ENCODE results near the gene MYO7B. TPM values are rescaled to one million over a fixed set of nuclear protein-coding genes. Genes with fewer than 3 reads are reported as not detected.

MYO7B gene
- total RNA-seq, 1 donor, result under 0.01 TPM

- Histone ChIP-seq H3K4me1 (ENCODE audit: insufficient read depth, low read length) (peaks cover 11% of the 10 kb centered on the region), H3K79me2 (ENCODE audit: insufficient read depth, low read length) (no peaks in the 10 kb centered on the region), H3K27ac (ENCODE audit: low read depth, low read length) (no peak overlapping the region), H4K20me1 (ENCODE audit: insufficient read depth, low read length) (no peaks in the 10 kb centered on the region), H2AFZ (ENCODE audit: low read length) (no peak overlapping the region), H3K9me3 (ENCODE audit: low read depth, low read length) (no peaks in the 10 kb centered on the region), H3K36me3 (ENCODE audit: insufficient read depth, low read length) (no peaks in the 10 kb centered on the region), H3K27me3 (ENCODE audit: insufficient read depth, low read length) (no peaks in the 10 kb centered on the region), H3K4me3 (ENCODE audit: insufficient read depth, low read length) (no peak overlapping the region), H3K4me2 (ENCODE audit: insufficient read depth, low read length) (no peak overlapping the region)
- no peak for TF ChIP-seq CTCF (IDR thresholded peaks at IDR 0.05; ENCODE audit: extremely low read depth, low read depth, low read length)
- DNase-seq (ENCODE audit: insufficient read length, low spot score, missing footprints), result peak; percentile 86
Observed at GRCh38 chr2:127634626-127635379, 99.3 kb downstream of the MYO7B start.

- H3K79me2 ChIP-seq (ENCODE audit: insufficient read depth, low read length), result no peaks in the 10 kb centered on the region
- H3K4me2 ChIP-seq (ENCODE audit: insufficient read depth, low read length), result no peak overlapping the region
- no peak overlapping the region for H2AFZ ChIP-seq (ENCODE audit: low read length)
- no peaks in the 10 kb centered on the region for H4K20me1 ChIP-seq (ENCODE audit: insufficient read depth, low read length)
- H3K36me3 ChIP-seq (ENCODE audit: insufficient read depth, low read length), result no peaks in the 10 kb centered on the region
- no peak for DNase-seq (ENCODE audit: insufficient read length, low spot score, missing footprints)
- no peak overlapping the region for H3K27ac ChIP-seq (ENCODE audit: low read depth, low read length)
- H3K4me3 ChIP-seq (ENCODE audit: insufficient read depth, low read length), result no peak overlapping the region
- H3K27me3 ChIP-seq (ENCODE audit: insufficient read depth, low read length), result no peaks in the 10 kb centered on the region
- H3K4me1 ChIP-seq (ENCODE audit: insufficient read depth, low read length), result peaks cover 11% of the 10 kb centered on the region
- H3K9me3 ChIP-seq (ENCODE audit: low read depth, low read length), result no peaks in the 10 kb centered on the region
- no peak for TF ChIP-seq CTCF (IDR thresholded peaks at IDR 0.05; ENCODE audit: extremely low read depth, low read depth, low read length)
Observed at GRCh38 chr2:127635380-127636237, 100.1 kb downstream of the MYO7B start.

- Histone ChIP-seq H2AFZ (ENCODE audit: low read length) (no peak overlapping the region), H3K36me3 (ENCODE audit: insufficient read depth, low read length) (no peaks in the 10 kb centered on the region), H3K27me3 (ENCODE audit: insufficient read depth, low read length) (no peaks in the 10 kb centered on the region), H3K4me1 (ENCODE audit: insufficient read depth, low read length) (peaks cover 11% of the 10 kb centered on the region), H3K9me3 (ENCODE audit: low read depth, low read length) (no peaks in the 10 kb centered on the region), H3K4me2 (ENCODE audit: insufficient read depth, low read length) (no peak overlapping the region), H3K27ac (ENCODE audit: low read depth, low read length) (no peak overlapping the region), H3K79me2 (ENCODE audit: insufficient read depth, low read length) (no peaks in the 10 kb centered on the region), H4K20me1 (ENCODE audit: insufficient read depth, low read length) (no peaks in the 10 kb centered on the region), H3K4me3 (ENCODE audit: insufficient read depth, low read length) (no peak overlapping the region)
- no peak for TF ChIP-seq CTCF (IDR thresholded peaks at IDR 0.05; ENCODE audit: extremely low read depth, low read depth, low read length)
- DNase-seq (ENCODE audit: insufficient read length, low spot score, missing footprints), result no peak
Observed at GRCh38 chr2:127636248-127637235, 101.1 kb downstream of the MYO7B start.
